ENCODE data around the gene ECSIT.

DNA sequence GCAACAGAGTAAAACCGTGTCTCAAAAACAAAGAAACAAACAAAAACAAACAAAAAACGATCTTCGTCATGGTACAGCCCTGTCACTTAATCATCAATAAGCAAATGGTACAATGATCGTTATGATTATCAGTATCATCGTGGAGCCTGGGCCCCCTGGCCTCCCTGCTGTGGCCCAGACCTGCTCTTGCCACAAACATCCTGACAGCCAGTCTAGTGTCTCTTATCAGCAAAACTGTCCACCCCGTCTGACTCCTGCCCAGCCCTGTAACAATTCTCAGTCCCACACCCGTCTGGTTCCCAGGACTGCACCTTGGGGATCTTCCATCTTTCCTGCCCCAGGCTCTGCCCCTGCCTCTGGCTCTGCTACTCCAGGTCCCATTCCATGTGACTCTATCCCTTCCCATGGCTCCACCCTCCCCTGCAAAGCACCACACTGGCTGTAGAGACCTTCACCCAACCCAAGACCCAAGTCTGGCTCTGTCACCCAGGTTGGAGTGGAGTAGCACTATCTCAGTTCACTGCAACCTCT lies 29.0 kb downstream of the ECSIT start:
- TF ChIP-seq POLR2AphosphoS5 (IDR thresholded peaks at IDR 0.05) (no peak), POLR2A (IDR thresholded peaks at IDR 0.05) (no peak), EP300 (IDR thresholded peaks at IDR 0.05) (no peak)
- TF ChIP-seq, protein P1, sequence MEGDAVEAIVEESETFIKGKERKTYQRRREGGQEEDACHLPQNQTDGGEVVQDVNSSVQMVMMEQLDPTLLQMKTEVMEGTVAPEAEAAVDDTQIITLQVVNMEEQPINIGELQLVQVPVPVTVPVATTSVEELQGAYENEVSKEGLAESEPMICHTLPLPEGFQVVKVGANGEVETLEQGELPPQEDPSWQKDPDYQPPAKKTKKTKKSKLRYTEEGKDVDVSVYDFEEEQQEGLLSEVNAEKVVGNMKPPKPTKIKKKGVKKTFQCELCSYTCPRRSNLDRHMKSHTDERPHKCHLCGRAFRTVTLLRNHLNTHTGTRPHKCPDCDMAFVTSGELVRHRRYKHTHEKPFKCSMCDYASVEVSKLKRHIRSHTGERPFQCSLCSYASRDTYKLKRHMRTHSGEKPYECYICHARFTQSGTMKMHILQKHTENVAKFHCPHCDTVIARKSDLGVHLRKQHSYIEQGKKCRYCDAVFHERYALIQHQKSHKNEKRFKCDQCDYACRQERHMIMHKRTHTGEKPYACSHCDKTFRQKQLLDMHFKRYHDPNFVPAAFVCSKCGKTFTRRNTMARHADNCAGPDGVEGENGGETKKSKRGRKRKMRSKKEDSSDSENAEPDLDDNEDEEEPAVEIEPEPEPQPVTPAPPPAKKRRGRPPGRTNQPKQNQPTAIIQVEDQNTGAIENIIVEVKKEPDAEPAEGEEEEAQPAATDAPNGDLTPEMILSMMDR (IDR thresholded peaks at IDR 0.05): no peak
